Heart left ventricle (tissue), 16 donors: ENCODE measurements around the gene TENM3. TPM values are rescaled to one million over a fixed set of nuclear protein-coding genes. Genes with fewer than 3 reads are reported as not detected.

Experiments used
- ATAC-seq, 4 donors: fragments of 200-7000 bp; cut with Tn5 transposase; one replicate each; pipeline ENCODE4 v1.9.1; 2020 to 2022; ENCODE audit warnings: moderate library complexity in 4 of 4, mild to moderate bottlenecking in 3 of 4, moderate number of reproducible peaks in 1 of 4
- DNase-seq, 5 donors: peaks; one replicate each; pipeline ENCODE4 v3.0.0-alpha.2; 2020
- H3K27ac ChIP-seq, 12 donors: fragments of 200-600 bp; sonication (generic) in 4 of 12; one replicate each; pipeline versions ENCODE4 v1.5.0 to v1.8.0; 2016 to 2022; ENCODE audit warnings: mild to moderate bottlenecking in 2 of 12
- H3K27me3 ChIP-seq, 9 donors: fragments of 200-600 bp; sonication (generic) in 2 of 9; one replicate each; pipeline versions ENCODE4 v1.5.1 to v1.8.0; 2016 to 2022; ENCODE audit warnings: mild to moderate bottlenecking in 3 of 9
- H3K36me3 ChIP-seq, 9 donors: fragments of 200-600 bp; sonication (generic) in 2 of 9; one replicate each; pipeline versions ENCODE4 v1.5.0 to v1.8.0; 2018 to 2022; ENCODE audit warnings: mild to moderate bottlenecking in 2 of 9
- H3K4me1 ChIP-seq, 12 donors: fragments of 200-600 bp; sonication (generic) in 4 of 12; one replicate each; pipeline versions ENCODE4 v1.5.0 to v1.8.0; 2016 to 2022; ENCODE audit warnings: mild to moderate bottlenecking in 3 of 12
- H3K4me3 ChIP-seq, 12 donors: fragments of 200-600 bp; sonication (generic) in 4 of 12; one replicate each; pipeline versions ENCODE4 v1.5.0 to v1.8.0; 2017 to 2022; ENCODE audit warnings: mild to moderate bottlenecking in 9 of 12, moderate library complexity in 4 of 12
- H3K9me3 ChIP-seq, 12 donors: fragments of 200-600 bp; sonication (generic) in 4 of 12; one replicate each; pipeline versions ENCODE4 v1.5.0 to v1.8.0; 2016 to 2022; ENCODE audit warnings: mild to moderate bottlenecking in 1 of 12
- CTCF ChIP-seq, 12 donors: fragments of 200-600 bp; sonication (generic) in 4 of 12; IDR thresholded peaks; one replicate each; pipeline versions ENCODE4 v1.5.0 to v1.8.0; 2018 to 2022; ENCODE audit warnings: antibody characterized with exemption in 12 of 12, mild to moderate bottlenecking in 5 of 12
- POLR2A ChIP-seq, 2 donors: fragments of 450-650 bp; IDR thresholded peaks; one replicate each; pipeline ENCODE4 v1.6.1; 2017; ENCODE audit warnings: antibody characterized with exemption in 2 of 2, mild to moderate bottlenecking in 2 of 2, moderate library complexity in 2 of 2
- WGBS, 4 donors: extraction: QIAGEN DNeasy Blood & Tissue Kit in 2 of 4; methylation state at CpG; one replicate each; pipeline versions ENCODE4 v1.1.5 to v1.1.7; 2013 to 2018; 5-methylcytosine and 5-hydroxymethylcytosine counted together
- intact Hi-C, 10 donors: fragments of 100-400 bp; cut with DNase I; formaldehyde crosslinking; loops; one replicate each; pipeline versions ENCODE4 v1.11.1 to v1.14.2; 2022
- polyA plus RNA-seq, 2 donors: library from polyadenylated mRNA; stranded (reverse); fragments of 200-250 nt; gene quantifications; one replicate each; pipeline ENCODE4 v1.2.3, GENCODE V29; 2013
- total RNA-seq, 9 donors: library from RNA; depleted of rRNA in 2 of 9; stranded (reverse); fragments of >200 nt in 2 of 9; fragmentation: NEBNext Ultra II Directional in 3 of 9; extraction: Animal tissue kit (Norgen Biotek cat#: 25700) in 3 of 9; gene quantifications; one replicate each; pipeline versions ENCODE4 v1.1.0 to v1.2.4, GENCODE V29; 2016 to 2023
- donor health status: ischemic (EF 13 %, LVEDD 7.1; RV severe dilation, severe dysfunction).
- donor health status: healthy with polysubstance abuse.
- donor health status: DM: no; HTN: yes; CAD: no.
- donor health status: DM: no; HTN: no; CAD: no.
- donor health status: ischemic (EF 25% LVEDD 6.9; RV normal size, moderate dysfunction).
- donor health status: ischemic (EF 25% LVEDD 5.7; RV mildly dilated, moderate dysfunction).
- donor health status: healthy.
- donor health status: DM: yes; HTN: yes; CAD: no.
- donor health status: ischemic (EF 35%, LVEDD 5.7; RV mildly dilated, moderate dysfunction).
- donor health status: nonischemic (EF 11% LVEDD 7.7; RV severe dilation, severe dysfunction).
- donor health status: DM: yes; HTN: yes; CAD: no.
- donor health status: PGD.
- donor health status: ischemic (EF 29% LVEDD 5.4; RV normal size, mild dysfunction).
- donor health status: nonischemic (EF 23%, LVEDD 6.1; RV moderate dilation, normal function).

Gene TENM3
- total and polyA plus RNA-seq, 11 donors, result 0.19 to 10.3 (median 2.5) TPM

GRCh38 chr4:182778222-182778982 lies 535.2 kb downstream of the TENM3 start:
- no peak for TF ChIP-seq POLR2A (IDR thresholded peaks at IDR 0.05)
- no peak for TF ChIP-seq CTCF (IDR thresholded peaks at IDR 0.05)
- H3K9me3 ChIP-seq, result no peaks in the 10 kb centered on the region
- intact Hi-C loops, result no loop called here
- DNase-seq, result no peak
- peaks cover 0 to 5% (median 0%) of the 10 kb centered on the region in 9 donors for H3K36me3 ChIP-seq
- no peaks in the 10 kb centered on the region for H3K4me1 ChIP-seq
- no peak for ATAC-seq
- H3K27me3 ChIP-seq, result no peaks in the 10 kb centered on the region
- H3K4me3 ChIP-seq, result no peak overlapping the region
- 80 to 86% (median 85%) methylated on average over 10 of the region's 10 CpGs for WGBS, 4 donors
- no peak overlapping the region for H3K27ac ChIP-seq

- TF ChIP-seq CTCF (IDR thresholded peaks at IDR 0.05) (no peak), POLR2A (IDR thresholded peaks at IDR 0.05) (no peak)
Observed at GRCh38 chr4:182786991-182787390, 543.8 kb downstream of the TENM3 start.

GRCh38 chr4:182788201-182788600 lies 545.0 kb downstream of the TENM3 start:
- no peaks in the 10 kb centered on the region for H3K27me3 ChIP-seq
- no peak for ATAC-seq
- intact Hi-C loops, result no loop called here
- H3K4me3 ChIP-seq, result no peak overlapping the region
- WGBS, 4 donors, result 68 to 81% (median 78%) methylated on average over 7 of the region's 7 CpGs
- H3K9me3 ChIP-seq, result no peaks in the 10 kb centered on the region
- no peak for TF ChIP-seq POLR2A (IDR thresholded peaks at IDR 0.05)
- TF ChIP-seq CTCF (IDR thresholded peaks at IDR 0.05), result no peak
- H3K4me1 ChIP-seq, result no peaks in the 10 kb centered on the region
- peaks cover 0 to 3% (median 0%) of the 10 kb centered on the region in 9 donors for H3K36me3 ChIP-seq
- H3K27ac ChIP-seq, result no peak overlapping the region
- DNase-seq, result no peak

More at GRCh38 chr4:182786991-182787390, 543.8 kb downstream of the TENM3 start:
- 87 to 89% (median 88%) methylated on average over 6 of the region's 6 CpGs for WGBS, 4 donors
- Histone ChIP-seq H3K27me3 (no peaks in the 10 kb centered on the region), H3K36me3 (no peaks in the 10 kb centered on the region), H3K9me3 (no peaks in the 10 kb centered on the region), H3K27ac (no peak overlapping the region), H3K4me1 (no peaks in the 10 kb centered on the region), H3K4me3 (no peak overlapping the region)
- DNase-seq (no peak), ATAC-seq (no peak)
- intact Hi-C loops, result no loop called here

- Histone ChIP-seq H3K4me1 (no peaks in the 10 kb centered on the region), H3K4me3 (no peak overlapping the region), H3K36me3 (peaks cover 0 to 4% (median 0%) of the 10 kb centered on the region in 9 donors), H3K27me3 (no peaks in the 10 kb centered on the region), H3K27ac (no peak overlapping the region), H3K9me3 (no peaks in the 10 kb centered on the region)
- no peak for TF ChIP-seq CTCF (IDR thresholded peaks at IDR 0.05)
- TF ChIP-seq POLR2A (IDR thresholded peaks at IDR 0.05), result no peak
- DNase-seq, result no peak
- 90 to 94% (median 91%) methylated on average over 7 of the region's 7 CpGs for WGBS, 4 donors
- ATAC-seq, result no peak
- intact Hi-C loops, result no loop called here
Observed at GRCh38 chr4:182789529-182789928, 546.3 kb downstream of the TENM3 start.
